Activated naive CD4-positive, alpha-beta T cell treated with anti-CD3 and anti-CD28 coated beads, Interleukin-2, amount 10 ng/mL, durations not matched to agents 7 days and 5 days (primary cell): Measurements from ENCODE around the gene ACBD5.

Source experiments
- CTCF ChIA-PET: fragments of 350-600 bp; sonication (Branson Sonifier 250); formaldehyde crosslinking; loops from one replicate; lab custom pipeline; 2021; ENCODE audit warnings: antibody characterized with exemption; lab: Charles Lee
- DNase-seq: peaks from one replicate; pipeline ENCODE4 v3.0.0-alpha.2; 2020
- H3K27ac Mint-ChIP-seq: one replicate; pipeline ENCODE4 v1.8.0; 2021; ENCODE audit warnings: mild to moderate bottlenecking, moderate library complexity, mixed read lengths
- H3K27me3 Mint-ChIP-seq: one replicate; pipeline ENCODE4 v1.8.0; 2021; ENCODE audit warnings: mild to moderate bottlenecking, mixed read lengths
- H3K36me3 Mint-ChIP-seq: one replicate; pipeline ENCODE4 v1.8.0; 2021; ENCODE audit warnings: mixed read lengths
- H3K4me1 Mint-ChIP-seq: one replicate; pipeline ENCODE4 v1.8.0; 2021; ENCODE audit warnings: mixed read lengths
- H3K4me3 Mint-ChIP-seq: one replicate; pipeline ENCODE4 v1.8.0; 2021; ENCODE audit warnings: mild to moderate bottlenecking, moderate library complexity, mixed read lengths
- H3K9me3 Mint-ChIP-seq: one replicate; pipeline ENCODE4 v1.8.0; 2021; ENCODE audit warnings: mixed read lengths

ACBD5 gene

GRCh38 chr10:27153329-27153728 lies 87.3 kb downstream of the ACBD5 start:
- H3K27me3 Mint-ChIP-seq: no peaks in the 10 kb centered on the region
- H3K36me3 Mint-ChIP-seq: peaks cover 39% of the 10 kb centered on the region
- H3K9me3 Mint-ChIP-seq: no peaks in the 10 kb centered on the region
- DNase-seq: no peak
- peak overlapping the region; percentile 100 for H3K27ac Mint-ChIP-seq
- CTCF ChIA-PET: interaction anchor here (2.2 kb wide), 1 partner anchor 52 kb away, joined by 7 read pairs; no protein-coding TSS in a partner anchor
- H3K4me1 Mint-ChIP-seq: peaks cover 56% of the 10 kb centered on the region
- H3K4me3 Mint-ChIP-seq: peak overlapping the region; percentile 89

- Mint-ChIP-seq H3K4me3 (peak overlapping the region; percentile 89), H3K4me1 (peaks cover 54% of the 10 kb centered on the region), H3K9me3 (no peaks in the 10 kb centered on the region), H3K27ac (peak overlapping the region; percentile 100), H3K27me3 (no peaks in the 10 kb centered on the region), H3K36me3 (peaks cover 38% of the 10 kb centered on the region)
- CTCF ChIA-PET: interaction anchor here (0.7 to 2.2 kb wide), 2 partner anchors 11 to 51 kb away, joined by 3 to 7 read pairs; no protein-coding TSS in a partner anchor
- DNase-seq: no peak
Measured at GRCh38 chr10:27152687-27153086, 87.9 kb downstream of the ACBD5 start.

DNA sequence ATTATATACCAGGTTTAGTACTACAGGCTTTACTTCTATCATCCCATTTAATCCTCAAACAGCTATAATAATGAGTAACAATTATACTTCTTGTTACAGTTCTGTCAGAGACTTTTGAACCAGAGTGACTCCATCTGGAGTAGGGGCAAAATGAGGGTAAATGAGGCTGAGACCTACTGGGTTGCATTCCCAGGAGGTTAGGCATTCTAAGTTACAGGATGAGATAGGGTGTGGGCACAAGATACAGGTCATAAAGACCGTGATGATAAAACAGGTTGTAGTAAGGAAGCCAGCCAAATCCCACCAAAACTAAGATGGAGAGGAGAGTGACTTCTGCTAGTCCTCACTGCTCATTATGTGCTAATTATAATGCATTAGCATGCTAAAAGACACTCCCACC lies 90.3 kb downstream of the ACBD5 start:
- Mint-ChIP-seq H3K36me3 (peaks cover 48% of the 10 kb centered on the region), H3K27ac (no peak overlapping the region), H3K9me3 (no peaks in the 10 kb centered on the region), H3K4me3 (no peak overlapping the region), H3K4me1 (peaks cover 46% of the 10 kb centered on the region), H3K27me3 (no peaks in the 10 kb centered on the region)
- CTCF ChIA-PET: no interaction called here
- DNase-seq: no peak

- H3K4me1 Mint-ChIP-seq: peaks cover 42% of the 10 kb centered on the region
- H3K36me3 Mint-ChIP-seq: peaks cover 56% of the 10 kb centered on the region
- no peak overlapping the region for H3K27ac Mint-ChIP-seq
- DNase-seq: no peak
- H3K9me3 Mint-ChIP-seq: no peaks in the 10 kb centered on the region
- CTCF ChIA-PET: interaction anchor here (1.5 kb wide), 1 partner anchor 11 kb away, joined by 3 read pairs; no protein-coding TSS in a partner anchor
- H3K27me3 Mint-ChIP-seq: no peaks in the 10 kb centered on the region
- H3K4me3 Mint-ChIP-seq: no peak overlapping the region
Measured at GRCh38 chr10:27147701-27148100, 92.9 kb downstream of the ACBD5 start.

DNA sequence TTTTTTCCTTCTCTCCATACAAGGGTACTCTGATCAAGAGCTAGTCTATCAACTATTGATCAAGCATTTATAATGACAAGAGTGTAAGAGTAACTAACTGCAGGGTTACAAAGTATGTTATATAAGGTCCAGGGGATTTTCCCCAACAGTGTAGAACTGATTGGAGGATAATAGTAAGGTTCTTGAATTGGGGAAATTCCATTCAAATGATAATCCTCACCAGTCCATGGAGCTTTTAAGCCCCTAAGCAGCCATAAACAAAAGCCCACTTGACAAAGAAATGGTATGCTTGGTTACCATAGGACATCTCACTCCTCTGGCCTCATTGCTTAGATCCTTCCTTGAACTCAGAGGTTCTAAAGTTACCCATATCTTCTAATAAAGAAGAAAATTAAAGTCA lies 94.7 kb downstream of the ACBD5 start:
- no peaks in the 10 kb centered on the region for H3K9me3 Mint-ChIP-seq
- no peak overlapping the region for H3K4me3 Mint-ChIP-seq
- H3K4me1 Mint-ChIP-seq: peaks cover 29% of the 10 kb centered on the region
- no peaks in the 10 kb centered on the region for H3K27me3 Mint-ChIP-seq
- DNase-seq: no peak
- H3K27ac Mint-ChIP-seq: peak overlapping the region; percentile 37
- CTCF ChIA-PET: interaction anchor here (1.5 kb wide), 1 partner anchor 19 kb away, joined by 3 read pairs; no protein-coding TSS in a partner anchor
- peaks cover 50% of the 10 kb centered on the region for H3K36me3 Mint-ChIP-seq
